Limb (tissue), 2 donors: ENCODE measurements around the gene MBNL2.
A peak's percentile ranks its signal among the peaks of the same experiment; 100 is the strongest.

Source experiments
- DNase-seq, 2 donors: peaks; one replicate each; pipeline ENCODE4 v3.0.0-alpha.2; 2016; ENCODE audit errors: extremely low spot score in 2 of 2

MBNL2 gene

GRCh38 chr13:97296740-97297139, 74.6 kb downstream of the MBNL2 start:
- no peak for DNase-seq

DNA sequence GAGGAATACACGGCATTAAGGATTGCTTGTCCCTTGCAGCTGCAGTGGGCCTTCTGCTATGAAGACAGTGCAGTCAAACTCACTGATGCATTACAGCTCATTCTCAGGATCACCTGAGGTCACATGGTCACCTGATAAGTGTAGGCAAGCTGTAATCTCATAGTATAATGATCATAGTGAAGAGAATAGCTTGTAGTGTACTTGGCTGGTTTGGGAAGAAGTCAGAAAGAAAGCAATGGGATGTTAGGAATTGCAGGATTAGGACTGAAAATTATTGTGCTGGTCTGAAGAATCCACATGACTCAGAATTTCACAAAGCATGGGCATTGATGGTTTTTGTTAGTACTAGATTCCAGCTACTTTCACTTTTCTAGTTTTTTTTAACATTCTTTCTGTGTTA, 76.7 kb downstream of the MBNL2 start:
- DNase-seq, result no peak

GRCh38 chr13:97300871-97301270, 78.7 kb downstream of the MBNL2 start:
- DNase-seq, result no peak

DNA sequence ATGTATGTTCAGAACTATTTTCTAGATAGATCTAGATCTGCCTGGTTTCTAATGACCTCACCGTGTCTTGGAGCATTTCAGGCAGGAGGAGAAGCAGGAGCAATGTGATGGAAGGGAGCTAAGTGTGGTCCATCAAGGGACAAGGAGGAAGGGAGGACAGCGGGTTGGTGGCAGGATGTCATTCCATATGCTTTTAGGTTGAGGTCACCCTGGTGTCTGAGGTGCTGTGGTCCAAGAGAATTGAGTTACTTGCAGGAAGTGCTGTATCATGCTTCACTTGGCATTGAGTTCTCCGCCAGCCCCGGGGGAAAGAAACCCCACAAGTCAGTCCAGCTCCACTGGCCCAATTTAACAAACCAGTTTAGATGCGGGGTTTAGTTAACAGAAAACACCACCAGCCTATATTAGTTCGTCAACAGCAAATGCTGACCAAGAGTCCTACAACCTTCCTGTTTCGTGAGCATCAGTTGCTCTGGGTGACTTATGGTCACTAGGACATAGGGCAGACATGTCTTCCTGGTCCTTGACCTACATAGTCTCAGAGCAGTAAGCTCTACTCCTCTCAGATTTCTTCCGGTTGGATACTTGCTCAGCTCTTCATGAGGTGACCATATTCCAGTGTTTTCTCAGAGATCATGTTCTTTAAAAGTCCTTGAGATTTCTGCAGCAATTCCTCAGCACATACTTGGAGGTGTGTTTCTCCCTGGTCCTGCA, 79.4 kb downstream of the MBNL2 start:
- no peak for DNase-seq

DNA sequence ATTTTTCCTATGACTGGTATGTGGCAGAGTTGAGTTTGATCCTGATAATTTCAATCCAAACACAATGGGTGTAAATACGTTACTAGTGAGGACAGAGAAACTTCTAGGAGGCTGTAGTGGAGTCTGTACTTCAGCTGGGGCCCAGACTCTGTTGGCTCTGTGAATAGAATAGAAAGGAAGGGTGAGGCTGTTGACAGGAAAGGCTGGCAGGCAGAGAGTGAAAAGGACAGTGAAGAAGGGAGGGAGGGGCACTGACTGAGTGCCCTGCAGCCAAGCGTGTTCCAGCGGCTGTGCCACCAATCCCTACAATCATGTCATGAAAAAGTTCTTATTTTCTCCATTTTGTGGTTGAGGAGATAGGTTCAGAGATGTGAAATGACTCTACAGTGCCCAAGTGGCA, 80.5 kb downstream of the MBNL2 start:
- DNase-seq, result no peak

DNA sequence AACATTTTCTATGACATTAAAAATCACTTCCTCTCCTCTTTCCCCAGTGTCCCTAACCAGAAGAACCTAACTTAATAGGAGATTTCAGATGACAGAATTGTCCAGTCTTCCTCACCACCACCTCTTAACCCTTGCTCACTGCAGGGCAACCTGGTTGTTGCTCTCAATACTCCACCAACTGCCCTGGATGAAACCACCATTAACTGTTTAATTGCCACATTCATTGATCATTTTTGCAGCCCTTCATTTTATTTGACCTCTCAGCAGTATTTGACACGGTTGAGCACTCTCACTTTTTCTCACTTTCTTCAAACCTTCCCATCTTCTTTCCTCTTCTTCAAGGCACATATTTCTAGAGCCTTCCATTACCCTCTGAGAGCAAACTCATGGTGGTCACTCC, 84.0 kb downstream of the MBNL2 start:
- DNase-seq, result no peak

DNA sequence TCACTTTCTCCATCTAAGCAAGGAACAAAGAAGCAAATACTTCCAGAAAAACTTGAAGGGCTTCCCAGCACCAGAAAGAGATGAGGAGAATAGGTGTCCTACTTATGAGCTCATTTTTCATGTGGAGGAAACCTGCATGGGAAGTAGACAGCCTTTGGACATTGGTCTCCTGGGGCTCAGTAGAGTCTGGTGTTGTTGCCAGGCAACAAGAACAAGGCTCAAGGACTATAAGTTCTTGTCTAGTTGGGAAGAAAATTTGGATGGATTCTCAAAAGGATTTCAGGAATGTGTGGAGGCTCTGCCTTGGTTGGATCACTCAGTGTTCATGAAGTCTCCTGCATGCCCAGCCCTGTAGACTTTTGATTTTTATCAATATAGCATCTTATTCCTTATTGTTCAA, 84.5 kb downstream of the MBNL2 start:
- DNase-seq, result peak in 1 of 2 donors; percentile 30

- DNase-seq, result peak in 1 of 2 donors; percentile 58
Measured at GRCh38 chr13:97307118-97307881, 85.2 kb downstream of the MBNL2 start.

DNA sequence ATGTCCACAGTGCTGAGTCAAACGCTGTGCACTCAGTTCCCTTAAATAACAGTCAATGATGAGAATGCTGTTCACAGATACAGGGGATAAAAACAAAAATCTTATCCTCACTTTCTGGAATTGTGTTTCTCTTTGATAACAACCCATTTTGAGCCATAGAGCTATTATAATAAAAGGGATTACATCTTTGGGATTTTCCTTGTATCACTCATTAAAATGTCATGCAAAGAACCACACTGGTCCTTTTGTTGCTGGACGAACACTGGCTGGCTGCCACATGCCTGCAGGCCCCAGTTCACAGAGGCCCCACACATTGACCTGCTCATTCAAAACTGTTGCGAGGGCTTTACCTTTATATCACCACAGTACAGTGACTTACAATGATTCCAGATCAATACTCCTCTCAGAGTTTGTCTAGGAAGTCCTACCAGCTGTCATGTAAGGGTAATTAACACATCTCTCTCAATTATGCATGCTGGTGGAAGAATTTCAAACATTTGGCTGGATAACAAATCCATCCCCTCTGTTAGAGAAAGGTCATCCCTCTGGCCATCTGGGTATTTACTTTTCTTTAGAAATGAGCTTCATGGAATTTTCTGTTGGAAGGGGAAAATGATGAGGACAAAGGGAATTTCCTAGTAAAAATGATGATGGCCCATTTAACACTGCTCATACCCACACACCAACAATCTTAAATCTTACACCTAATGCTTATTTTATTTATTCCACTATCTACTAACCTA, 85.9 kb downstream of the MBNL2 start:
- DNase-seq, result no peak

DNA sequence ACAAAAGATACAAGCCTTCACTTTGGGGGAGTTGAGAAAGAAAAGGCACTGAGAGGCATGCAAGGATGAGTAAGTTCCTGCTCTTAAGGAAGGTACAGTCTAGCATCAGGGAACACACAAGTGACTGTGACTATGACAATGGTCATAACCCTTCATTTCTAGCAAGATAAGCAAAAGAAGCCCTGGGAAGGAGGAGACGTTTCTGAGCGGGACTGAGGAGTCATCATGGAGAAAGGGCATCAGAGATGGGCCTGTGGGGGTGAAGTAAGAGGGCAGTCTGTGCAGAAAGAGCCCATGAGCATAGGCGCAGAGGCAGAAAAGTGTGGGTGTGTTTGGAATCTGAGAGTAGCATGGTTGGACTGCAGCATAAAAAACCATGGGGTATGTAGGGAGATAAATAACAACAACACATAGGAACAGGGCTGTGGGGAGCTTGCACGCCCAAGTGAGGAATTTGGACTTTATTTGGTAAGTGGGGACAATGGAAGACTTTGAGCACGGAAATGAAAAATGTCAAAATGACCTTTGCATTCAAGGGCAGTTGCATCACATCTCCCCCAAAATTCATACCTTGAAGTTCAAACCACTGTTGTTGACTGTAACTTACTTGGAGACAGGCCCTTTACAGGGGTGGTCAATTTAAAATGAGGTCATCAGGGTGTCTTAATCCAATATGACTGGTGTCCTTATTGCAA, 86.7 kb downstream of the MBNL2 start:
- DNase-seq, result no peak

DNA sequence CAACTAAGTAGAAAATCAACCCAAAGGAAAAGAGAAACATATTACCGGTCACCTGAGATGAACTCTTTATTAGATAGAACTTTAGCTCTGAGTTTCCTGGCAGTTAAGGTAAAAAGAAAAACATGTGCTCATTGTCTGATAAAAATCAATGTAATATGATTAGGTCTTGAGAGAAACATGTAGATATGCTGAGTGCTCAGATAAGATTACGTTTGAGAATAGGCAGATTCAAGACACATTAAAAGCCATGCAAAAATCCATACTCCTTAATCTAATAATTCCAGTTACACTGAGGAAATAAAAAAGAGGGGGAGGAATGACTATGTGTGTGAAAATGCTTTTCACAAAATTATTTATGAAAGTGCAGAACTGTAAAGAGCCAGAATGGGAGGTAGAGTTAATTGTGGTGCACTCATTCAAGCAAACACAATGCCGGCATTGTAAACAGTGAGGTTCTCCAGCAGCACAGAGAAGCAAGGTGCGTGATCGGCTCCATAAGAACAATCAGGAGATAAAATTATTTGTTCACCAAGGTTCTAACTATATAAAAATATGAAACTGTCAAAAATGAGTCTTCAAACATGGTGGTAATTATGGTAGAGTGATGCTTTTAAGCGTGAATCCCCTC, 88.8 kb downstream of the MBNL2 start:
- DNase-seq, result no peak

DNA sequence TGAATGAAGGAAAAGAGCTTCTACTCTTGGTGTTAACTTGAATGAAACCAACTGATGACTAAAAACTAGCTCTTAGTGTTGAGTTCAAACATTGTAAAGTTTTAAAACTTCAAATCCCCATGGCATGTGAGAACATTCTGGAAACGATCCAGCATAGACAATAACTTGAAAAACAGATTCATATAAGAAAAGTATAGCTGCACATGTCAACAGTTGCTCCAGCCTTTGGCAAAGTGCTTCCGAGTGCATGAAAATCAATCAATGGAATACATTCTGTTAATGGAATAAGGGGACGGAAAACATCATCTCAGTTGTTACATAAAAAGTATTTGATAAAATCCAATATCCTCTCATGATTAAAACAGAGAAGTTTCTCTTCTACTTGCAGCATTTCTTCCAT, 89.8 kb downstream of the MBNL2 start:
- DNase-seq, result no peak

DNA sequence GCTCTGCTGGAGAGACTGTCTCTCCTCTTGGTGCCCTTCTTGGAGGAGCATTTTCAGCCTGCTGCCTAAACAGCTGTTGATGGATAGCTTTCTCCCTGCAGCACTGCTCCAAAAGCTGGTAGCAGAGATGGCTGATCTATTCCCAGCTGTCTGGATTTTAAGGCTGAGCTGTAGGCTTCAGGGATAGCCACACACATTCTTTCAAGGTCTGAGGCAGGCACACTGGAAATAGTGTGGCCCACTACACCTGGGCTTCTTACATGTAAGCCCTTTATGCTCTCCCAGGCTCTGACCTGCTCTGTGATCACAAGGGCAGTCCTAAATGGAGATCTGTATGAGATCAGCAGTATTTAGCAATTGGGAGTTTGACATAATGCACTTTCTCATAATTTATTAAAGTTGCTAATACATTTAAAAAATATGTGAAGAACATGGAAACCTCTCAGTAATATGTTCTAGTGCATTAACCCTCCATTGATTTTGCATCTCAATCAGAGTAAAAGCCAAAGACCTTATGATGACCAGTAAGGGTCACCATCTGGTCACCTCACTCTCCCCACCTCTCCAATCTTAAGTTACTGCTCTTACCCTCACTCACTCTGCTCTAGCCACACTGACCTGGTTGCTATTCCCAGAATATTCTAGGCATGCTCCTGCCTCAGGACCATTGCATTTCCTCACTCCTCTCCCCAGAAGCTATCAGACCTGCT, 91.6 kb downstream of the MBNL2 start:
- DNase-seq, result no peak

- no peak for DNase-seq
Measured at GRCh38 chr13:97316390-97316789, 94.3 kb downstream of the MBNL2 start.

DNA sequence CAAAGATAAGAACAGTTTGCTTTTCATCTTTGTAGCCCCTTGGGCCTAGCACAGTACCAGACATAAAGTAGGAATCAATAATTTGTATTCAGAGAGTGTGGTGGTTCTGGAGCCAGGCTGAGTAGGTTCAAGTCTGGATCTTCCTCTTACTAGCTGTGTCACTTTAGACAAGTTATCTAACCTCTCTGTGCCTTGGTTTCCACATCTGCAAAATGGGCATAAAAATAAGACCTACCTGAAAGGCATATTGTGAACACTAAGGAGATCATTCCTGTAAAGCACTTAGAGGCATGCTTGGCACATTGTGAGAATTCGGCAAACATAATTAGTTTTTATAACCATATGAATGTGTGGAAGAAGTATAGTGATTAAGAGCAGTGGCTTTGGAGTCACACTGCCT, 95.8 kb downstream of the MBNL2 start:
- DNase-seq, result no peak

DNA sequence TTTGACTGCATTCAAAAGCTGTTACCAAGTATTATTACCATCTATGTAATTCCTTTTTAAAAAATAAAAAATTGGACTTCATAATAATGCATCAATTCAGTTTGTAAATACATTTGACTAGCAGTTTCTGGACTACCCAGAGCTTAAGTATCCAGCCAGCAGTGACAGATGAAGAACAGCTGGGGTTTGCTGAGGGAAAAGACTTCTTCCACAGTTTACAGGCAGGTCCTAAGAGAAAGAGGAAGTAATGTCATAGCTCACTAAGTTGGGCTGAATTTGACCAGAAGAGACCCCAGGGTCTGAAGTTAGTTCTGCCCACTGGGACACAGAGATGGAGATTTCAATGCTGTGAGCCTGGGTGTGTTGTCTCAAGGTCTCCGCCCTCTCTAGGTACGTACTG, 96.4 kb downstream of the MBNL2 start:
- DNase-seq, result no peak

DNA sequence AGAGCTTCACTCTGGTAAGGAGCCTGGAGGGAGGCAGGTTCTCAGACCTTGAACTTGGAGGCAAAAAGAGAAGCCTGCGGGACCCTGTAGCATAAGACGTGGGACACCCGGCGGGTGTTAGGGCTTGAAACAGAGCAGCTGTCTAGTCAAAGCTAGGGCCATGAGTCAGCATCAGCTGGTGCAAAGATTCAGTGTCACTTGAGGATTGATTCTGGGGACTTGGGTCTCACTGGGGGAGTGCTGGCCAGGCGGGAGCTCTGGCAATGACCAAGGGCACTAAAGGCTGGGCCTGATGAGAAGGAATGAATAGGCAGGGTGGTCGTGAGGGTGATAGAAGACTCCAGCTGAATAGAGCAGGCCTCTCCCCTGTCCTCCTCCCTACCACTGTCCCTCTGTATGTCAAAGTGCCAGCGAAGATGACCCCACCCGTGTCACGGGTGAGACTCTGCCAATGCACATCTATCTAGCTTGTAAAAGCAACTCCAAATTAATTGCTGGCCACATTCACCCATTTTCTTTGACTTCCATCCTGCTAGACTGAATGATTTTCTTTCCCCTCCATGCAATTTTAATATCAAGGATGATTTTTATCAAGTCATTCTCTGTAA, 97.1 kb downstream of the MBNL2 start:
- DNase-seq, result no peak

DNA sequence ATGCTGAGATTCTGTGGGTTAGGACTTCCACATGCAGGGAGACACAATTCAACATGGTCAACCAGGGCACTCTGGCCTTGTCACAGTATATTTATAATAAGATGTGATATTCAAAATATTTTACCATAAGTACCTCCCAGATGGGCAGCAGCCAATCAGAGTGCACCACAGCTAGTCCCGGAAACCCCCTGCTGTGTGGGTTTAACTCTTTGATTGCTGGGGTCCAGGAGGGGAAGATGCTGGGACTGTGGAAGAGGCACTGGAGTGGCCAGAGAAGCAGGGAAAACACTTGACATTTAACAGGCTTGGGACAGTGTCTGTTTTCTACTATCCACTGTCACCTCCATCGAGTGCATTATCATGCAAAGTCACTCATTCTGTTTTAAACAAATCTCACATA, 99.0 kb downstream of the MBNL2 start:
- DNase-seq, result no peak

DNA sequence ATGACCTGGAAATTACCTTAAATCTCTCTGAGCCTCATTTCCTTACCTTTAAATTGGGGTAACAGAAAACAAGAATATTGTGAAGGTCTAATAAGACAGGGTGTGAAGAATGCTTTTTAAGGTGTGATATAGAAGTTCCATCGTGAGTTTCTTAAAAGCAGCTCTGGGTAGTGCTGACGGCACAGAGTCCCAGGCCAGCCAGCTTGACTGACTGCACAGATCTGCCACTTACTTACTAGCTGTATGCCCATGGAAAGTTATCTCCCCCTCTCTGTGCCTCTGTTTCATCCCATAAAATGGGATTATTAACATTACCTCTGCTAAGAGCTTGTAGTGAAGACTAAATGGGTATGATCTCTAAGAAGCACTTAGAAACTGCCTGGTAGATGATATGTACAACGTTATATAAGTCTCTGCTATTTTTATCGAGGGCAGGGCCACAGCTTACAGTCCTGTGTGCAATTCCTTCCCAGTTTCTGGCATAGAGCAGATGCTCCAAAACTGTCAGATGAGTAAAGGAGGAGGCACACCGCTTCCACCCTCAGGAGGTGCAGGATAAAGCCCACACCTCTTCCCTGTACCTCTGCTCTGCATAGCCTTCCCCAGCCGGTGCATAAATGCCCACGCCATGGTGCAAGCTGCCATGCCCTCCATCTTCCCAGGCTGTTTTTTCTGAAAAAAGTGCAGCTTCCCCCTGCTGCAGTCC, 99.6 kb downstream of the MBNL2 start:
- DNase-seq, result no peak
